ENCODE results near the gene S100A13. TPM values are rescaled to one million over a fixed set of nuclear protein-coding genes. Genes with fewer than 3 reads are reported as not detected.

The S100A13 gene
- total and polyA plus RNA-seq, 9 of the 15 experiments (the other 6 are each of a cell fraction or from before 2014, with no cell fraction given), result 41.9 to 129 (median 58.0) TPM

DNA sequence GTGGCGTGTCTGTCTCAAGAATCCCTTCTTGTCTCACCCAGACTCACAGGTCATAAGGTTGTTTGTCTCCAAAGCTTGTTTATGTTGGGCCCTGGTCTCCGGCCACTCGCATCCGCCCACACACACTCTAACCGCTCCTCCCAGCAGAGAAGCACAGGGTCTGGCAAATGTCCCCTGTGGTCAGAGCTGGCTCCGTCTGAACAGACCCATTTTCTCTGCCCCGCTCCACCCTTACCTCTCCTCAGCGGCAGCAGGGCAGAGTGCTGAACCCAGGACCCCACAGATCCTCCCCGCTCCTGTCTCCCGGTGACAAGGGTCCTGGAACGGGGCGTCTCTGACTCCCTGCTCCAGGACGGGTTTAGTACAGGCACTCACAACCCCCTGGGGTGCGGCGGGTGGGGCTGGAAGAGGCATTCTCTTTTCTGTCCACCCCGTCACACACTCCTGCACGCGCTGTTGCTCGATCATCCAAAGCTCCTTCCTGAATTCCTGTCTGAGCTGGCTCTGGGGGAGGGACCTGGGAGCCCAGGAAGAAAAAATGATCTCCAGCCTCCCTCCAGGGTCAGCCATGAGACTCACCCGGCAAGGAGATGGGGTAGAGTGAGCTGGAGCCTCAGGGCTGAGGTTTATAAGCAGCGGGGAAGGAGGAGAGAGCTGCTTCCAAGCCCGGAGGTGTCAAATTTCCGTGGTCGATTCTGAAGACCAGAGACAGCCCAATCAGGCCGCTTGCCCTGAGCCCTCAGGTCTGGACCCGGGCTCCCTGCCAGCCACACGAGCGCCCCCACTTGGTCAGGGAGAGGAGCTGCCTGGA is at the start of gene S100A13 (continued):
- TF ChIP-seq RBM22 (IDR thresholded peaks at IDR 0.05; ENCODE audit: low read depth, low read length, poor library complexity, severe bottlenecking), result no peak
- no peak for TF ChIP-seq MCM5 (IDR thresholded peaks at IDR 0.05; ENCODE audit: low read depth)
- TF ChIP-seq ZNF133 (CRISPR knock-in tag; IDR thresholded peaks at IDR 0.05), result no peak
- 0 out of 2 replicates have a peak, but pooled peaks have one; percentile 47 for TF ChIP-seq RNF2 (IDR thresholded peaks at IDR 0.05)
- no peak for TF ChIP-seq ZNF57 (CRISPR knock-in tag; IDR thresholded peaks at IDR 0.05)
- peak; percentile 51 for TF ChIP-seq NCOR1 (IDR thresholded peaks at IDR 0.05)
- TF ChIP-seq, protein P1, sequence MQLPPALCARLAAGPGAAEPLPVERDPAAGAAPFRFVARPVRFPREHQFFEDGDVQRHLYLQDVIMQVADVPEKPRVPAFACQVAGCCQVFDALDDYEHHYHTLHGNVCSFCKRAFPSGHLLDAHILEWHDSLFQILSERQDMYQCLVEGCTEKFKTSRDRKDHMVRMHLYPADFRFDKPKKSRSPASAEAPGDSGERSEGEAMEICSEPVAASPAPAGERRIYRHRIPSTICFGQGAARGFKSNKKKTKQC (CRISPR knock-in tag; IDR thresholded peaks at IDR 0.05), result peak; percentile 44; the same call in 1 of the 2 replicates
- TF ChIP-seq ZNF263 (CRISPR knock-in tag; IDR thresholded peaks at IDR 0.05; ENCODE audit: borderline replicate concordance), result 0 out of 2 replicates have a peak, but pooled peaks have one; percentile 20
- peak; percentile 78; the same call in 1 of the 2 replicates for TF ChIP-seq MTA3 (IDR thresholded peaks at IDR 0.05; ENCODE audit: borderline replicate concordance)
- TF ChIP-seq, protein P2, sequence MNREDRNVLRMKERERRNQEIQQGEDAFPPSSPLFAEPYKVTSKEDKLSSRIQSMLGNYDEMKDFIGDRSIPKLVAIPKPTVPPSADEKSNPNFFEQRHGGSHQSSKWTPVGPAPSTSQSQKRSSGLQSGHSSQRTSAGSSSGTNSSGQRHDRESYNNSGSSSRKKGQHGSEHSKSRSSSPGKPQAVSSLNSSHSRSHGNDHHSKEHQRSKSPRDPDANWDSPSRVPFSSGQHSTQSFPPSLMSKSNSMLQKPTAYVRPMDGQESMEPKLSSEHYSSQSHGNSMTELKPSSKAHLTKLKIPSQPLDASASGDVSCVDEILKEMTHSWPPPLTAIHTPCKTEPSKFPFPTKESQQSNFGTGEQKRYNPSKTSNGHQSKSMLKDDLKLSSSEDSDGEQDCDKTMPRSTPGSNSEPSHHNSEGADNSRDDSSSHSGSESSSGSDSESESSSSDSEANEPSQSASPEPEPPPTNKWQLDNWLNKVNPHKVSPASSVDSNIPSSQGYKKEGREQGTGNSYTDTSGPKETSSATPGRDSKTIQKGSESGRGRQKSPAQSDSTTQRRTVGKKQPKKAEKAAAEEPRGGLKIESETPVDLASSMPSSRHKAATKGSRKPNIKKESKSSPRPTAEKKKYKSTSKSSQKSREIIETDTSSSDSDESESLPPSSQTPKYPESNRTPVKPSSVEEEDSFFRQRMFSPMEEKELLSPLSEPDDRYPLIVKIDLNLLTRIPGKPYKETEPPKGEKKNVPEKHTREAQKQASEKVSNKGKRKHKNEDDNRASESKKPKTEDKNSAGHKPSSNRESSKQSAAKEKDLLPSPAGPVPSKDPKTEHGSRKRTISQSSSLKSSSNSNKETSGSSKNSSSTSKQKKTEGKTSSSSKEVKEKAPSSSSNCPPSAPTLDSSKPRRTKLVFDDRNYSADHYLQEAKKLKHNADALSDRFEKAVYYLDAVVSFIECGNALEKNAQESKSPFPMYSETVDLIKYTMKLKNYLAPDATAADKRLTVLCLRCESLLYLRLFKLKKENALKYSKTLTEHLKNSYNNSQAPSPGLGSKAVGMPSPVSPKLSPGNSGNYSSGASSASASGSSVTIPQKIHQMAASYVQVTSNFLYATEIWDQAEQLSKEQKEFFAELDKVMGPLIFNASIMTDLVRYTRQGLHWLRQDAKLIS (CRISPR knock-in tag; IDR thresholded peaks at IDR 0.05), result peak; percentile 62; the same call in 1 of the 2 replicates
- peak; percentile 93 for TF ChIP-seq POLR2H (tag; IDR thresholded peaks at IDR 0.05; ENCODE audit: low read depth)
- 0 out of 2 replicates have a peak, but pooled peaks have one; percentile 5 for TF ChIP-seq CHD2 (IDR thresholded peaks at IDR 0.05; ENCODE audit: low read depth, low read length)
- no peak for TF ChIP-seq HDAC3 (IDR thresholded peaks at IDR 0.05; ENCODE audit: borderline replicate concordance, partially characterized antibody)
- TF ChIP-seq, protein P3, sequence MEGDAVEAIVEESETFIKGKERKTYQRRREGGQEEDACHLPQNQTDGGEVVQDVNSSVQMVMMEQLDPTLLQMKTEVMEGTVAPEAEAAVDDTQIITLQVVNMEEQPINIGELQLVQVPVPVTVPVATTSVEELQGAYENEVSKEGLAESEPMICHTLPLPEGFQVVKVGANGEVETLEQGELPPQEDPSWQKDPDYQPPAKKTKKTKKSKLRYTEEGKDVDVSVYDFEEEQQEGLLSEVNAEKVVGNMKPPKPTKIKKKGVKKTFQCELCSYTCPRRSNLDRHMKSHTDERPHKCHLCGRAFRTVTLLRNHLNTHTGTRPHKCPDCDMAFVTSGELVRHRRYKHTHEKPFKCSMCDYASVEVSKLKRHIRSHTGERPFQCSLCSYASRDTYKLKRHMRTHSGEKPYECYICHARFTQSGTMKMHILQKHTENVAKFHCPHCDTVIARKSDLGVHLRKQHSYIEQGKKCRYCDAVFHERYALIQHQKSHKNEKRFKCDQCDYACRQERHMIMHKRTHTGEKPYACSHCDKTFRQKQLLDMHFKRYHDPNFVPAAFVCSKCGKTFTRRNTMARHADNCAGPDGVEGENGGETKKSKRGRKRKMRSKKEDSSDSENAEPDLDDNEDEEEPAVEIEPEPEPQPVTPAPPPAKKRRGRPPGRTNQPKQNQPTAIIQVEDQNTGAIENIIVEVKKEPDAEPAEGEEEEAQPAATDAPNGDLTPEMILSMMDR (IDR thresholded peaks at IDR 0.05 in 2 of 3, conservative IDR thresholded peaks at IDR 0.05 in 1 of 3; ENCODE audit: insufficient read depth in 2 of 3, low read depth in 1 of 3, low read length in 3 of 3), result peak; percentile 85 to 95 (median 89)
- TF ChIP-seq EP400 (IDR thresholded peaks at IDR 0.05), result peak; percentile 72
- TF ChIP-seq, protein P4, sequence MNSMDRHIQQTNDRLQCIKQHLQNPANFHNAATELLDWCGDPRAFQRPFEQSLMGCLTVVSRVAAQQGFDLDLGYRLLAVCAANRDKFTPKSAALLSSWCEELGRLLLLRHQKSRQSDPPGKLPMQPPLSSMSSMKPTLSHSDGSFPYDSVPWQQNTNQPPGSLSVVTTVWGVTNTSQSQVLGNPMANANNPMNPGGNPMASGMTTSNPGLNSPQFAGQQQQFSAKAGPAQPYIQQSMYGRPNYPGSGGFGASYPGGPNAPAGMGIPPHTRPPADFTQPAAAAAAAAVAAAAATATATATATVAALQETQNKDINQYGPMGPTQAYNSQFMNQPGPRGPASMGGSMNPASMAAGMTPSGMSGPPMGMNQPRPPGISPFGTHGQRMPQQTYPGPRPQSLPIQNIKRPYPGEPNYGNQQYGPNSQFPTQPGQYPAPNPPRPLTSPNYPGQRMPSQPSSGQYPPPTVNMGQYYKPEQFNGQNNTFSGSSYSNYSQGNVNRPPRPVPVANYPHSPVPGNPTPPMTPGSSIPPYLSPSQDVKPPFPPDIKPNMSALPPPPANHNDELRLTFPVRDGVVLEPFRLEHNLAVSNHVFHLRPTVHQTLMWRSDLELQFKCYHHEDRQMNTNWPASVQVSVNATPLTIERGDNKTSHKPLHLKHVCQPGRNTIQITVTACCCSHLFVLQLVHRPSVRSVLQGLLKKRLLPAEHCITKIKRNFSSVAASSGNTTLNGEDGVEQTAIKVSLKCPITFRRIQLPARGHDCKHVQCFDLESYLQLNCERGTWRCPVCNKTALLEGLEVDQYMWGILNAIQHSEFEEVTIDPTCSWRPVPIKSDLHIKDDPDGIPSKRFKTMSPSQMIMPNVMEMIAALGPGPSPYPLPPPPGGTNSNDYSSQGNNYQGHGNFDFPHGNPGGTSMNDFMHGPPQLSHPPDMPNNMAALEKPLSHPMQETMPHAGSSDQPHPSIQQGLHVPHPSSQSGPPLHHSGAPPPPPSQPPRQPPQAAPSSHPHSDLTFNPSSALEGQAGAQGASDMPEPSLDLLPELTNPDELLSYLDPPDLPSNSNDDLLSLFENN (IDR thresholded peaks at IDR 0.05; ENCODE audit: low read depth in 2 of 2, low read length in 2 of 2), result no peak
- peak; percentile 80; the same call in 1 of the 2 replicates for TF ChIP-seq ZNF766 (CRISPR knock-in tag; conservative IDR thresholded peaks at IDR 0.05)

Measured in K562 (cell line).